ENCODE data around the gene FGF8. TPM values are rescaled to one million over a fixed set of nuclear protein-coding genes. Genes with fewer than 3 reads are reported as not detected.

The FGF8 gene
- total RNA-seq, 1 donor from 2014 or later = not detected

DNA sequence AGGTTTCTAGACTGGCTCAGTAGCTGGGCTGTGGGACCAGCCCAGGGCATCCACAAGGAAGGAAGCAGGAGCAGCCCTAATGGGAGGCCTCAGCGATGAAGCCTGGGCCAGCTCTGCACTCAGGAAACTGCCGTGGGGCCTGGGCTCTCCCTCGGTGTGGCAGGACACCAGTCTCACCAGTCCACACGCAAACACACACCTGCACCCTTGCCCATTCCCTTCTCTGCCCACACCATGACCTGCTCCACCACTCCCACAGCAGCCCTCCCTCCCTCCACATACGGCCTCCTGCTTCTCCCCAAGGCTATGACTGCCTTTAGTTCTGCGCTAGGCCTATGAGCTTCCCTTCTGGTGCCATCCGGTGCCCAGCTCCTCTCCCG lies 7.1 kb downstream of the FGF8 start:
- TF ChIP-seq POLR2AphosphoS5 (IDR thresholded peaks at IDR 0.05; ENCODE audit: insufficient read depth in 1 of 2, low read depth in 1 of 2) (no peak), POLR2A (IDR thresholded peaks at IDR 0.05) (no peak)
- TF ChIP-seq, protein P1, sequence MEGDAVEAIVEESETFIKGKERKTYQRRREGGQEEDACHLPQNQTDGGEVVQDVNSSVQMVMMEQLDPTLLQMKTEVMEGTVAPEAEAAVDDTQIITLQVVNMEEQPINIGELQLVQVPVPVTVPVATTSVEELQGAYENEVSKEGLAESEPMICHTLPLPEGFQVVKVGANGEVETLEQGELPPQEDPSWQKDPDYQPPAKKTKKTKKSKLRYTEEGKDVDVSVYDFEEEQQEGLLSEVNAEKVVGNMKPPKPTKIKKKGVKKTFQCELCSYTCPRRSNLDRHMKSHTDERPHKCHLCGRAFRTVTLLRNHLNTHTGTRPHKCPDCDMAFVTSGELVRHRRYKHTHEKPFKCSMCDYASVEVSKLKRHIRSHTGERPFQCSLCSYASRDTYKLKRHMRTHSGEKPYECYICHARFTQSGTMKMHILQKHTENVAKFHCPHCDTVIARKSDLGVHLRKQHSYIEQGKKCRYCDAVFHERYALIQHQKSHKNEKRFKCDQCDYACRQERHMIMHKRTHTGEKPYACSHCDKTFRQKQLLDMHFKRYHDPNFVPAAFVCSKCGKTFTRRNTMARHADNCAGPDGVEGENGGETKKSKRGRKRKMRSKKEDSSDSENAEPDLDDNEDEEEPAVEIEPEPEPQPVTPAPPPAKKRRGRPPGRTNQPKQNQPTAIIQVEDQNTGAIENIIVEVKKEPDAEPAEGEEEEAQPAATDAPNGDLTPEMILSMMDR (IDR thresholded peaks at IDR 0.05) = no peak
- intact Hi-C loops (cut with DNase I) = no loop called here
- peaks cover 1% of the 10 kb centered on the region for H3K4me1 ChIP-seq
- H3K27me3 ChIP-seq = no peaks in the 10 kb centered on the region
- H3K9me3 ChIP-seq = no peaks in the 10 kb centered on the region
- H3K27ac ChIP-seq = no peak overlapping the region
- no peak for DNase-seq (ENCODE audit: extremely low spot score in 2 of 2)
- no peak overlapping the region for H3K4me3 ChIP-seq
- no peaks in the 10 kb centered on the region for H3K36me3 ChIP-seq

DNA sequence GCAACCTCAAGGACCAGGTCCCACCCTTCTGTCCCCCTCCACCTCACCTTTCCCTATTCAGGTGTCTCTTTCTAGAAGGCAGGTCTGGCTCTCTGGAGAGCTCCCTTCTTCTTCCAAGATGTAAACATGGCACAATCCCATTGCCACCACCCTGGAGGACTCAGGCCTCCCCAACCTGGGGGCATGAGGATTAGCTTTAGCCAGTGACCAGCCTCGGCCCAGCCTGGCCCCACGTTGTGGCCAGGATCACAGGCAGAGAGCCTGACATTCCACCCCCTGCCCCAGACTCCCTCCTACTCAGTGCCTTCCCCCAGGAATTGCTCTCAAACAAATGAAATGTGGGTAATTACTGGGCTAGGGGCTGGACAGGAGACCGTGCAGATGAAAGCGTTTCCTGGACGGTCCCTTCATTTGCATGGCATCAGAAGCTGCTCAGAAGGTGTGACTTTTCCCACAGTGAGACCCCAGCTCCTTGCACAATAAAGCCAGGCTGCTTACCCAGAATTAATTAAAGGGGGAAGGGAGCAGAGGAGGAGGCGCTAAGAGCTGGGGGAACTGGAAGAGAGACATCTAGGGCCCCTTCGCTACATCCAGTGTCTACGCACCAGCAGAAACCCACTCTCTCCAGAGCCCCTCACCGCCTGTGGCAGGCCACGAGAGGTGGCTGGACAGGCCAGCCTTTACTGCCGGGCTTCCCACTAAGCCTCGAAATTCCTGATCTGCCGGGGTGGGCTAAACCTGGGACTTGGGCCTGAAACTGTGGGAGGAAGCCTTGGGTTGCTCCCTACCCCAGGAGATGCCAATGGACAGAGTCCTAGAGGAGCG lies 7.7 kb downstream of the FGF8 start:
- Histone ChIP-seq H3K9me3 (no peaks in the 10 kb centered on the region), H3K4me3 (no peak overlapping the region), H3K27me3 (no peaks in the 10 kb centered on the region), H3K27ac (no peak overlapping the region), H3K4me1 (no peaks in the 10 kb centered on the region), H3K36me3 (no peaks in the 10 kb centered on the region)
- TF ChIP-seq, protein P1 (IDR thresholded peaks at IDR 0.05) = no peak
- no peak for TF ChIP-seq POLR2A (IDR thresholded peaks at IDR 0.05)
- TF ChIP-seq POLR2AphosphoS5 (IDR thresholded peaks at IDR 0.05; ENCODE audit: insufficient read depth in 1 of 2, low read depth in 1 of 2) = no peak
- no peak for DNase-seq (ENCODE audit: extremely low spot score in 2 of 2)
- intact Hi-C loops (cut with DNase I) = no loop called here

DNA sequence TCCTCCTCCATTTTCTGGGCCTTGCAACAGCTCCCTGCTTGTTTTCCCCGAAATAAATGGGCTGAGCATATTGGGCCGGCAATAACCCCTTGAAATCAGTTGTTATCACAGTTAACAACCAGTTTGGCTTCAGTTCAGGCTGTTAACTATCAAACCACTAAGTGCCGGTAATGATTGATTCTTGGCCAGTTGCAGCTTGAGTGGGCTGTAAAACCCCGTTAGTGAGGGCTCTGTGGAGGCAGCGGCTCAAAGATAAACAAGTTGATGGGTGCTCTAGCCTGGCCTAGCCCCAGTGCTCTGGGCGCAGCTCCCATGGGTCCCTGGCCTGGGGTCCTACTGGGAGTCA lies 8.3 kb downstream of the FGF8 start:
- H3K4me1 ChIP-seq = no peaks in the 10 kb centered on the region
- TF ChIP-seq POLR2A (IDR thresholded peaks at IDR 0.05) (no peak), POLR2AphosphoS5 (IDR thresholded peaks at IDR 0.05; ENCODE audit: insufficient read depth in 1 of 2, low read depth in 1 of 2) (no peak)
- TF ChIP-seq, protein P1 (IDR thresholded peaks at IDR 0.05) = no peak
- no peaks in the 10 kb centered on the region for H3K36me3 ChIP-seq
- H3K27ac ChIP-seq = no peak overlapping the region
- no peak for DNase-seq (ENCODE audit: extremely low spot score in 2 of 2)
- intact Hi-C loops (cut with DNase I) = no loop called here
- no peak overlapping the region for H3K4me3 ChIP-seq
- H3K9me3 ChIP-seq = no peaks in the 10 kb centered on the region
- no peaks in the 10 kb centered on the region for H3K27me3 ChIP-seq

DNA sequence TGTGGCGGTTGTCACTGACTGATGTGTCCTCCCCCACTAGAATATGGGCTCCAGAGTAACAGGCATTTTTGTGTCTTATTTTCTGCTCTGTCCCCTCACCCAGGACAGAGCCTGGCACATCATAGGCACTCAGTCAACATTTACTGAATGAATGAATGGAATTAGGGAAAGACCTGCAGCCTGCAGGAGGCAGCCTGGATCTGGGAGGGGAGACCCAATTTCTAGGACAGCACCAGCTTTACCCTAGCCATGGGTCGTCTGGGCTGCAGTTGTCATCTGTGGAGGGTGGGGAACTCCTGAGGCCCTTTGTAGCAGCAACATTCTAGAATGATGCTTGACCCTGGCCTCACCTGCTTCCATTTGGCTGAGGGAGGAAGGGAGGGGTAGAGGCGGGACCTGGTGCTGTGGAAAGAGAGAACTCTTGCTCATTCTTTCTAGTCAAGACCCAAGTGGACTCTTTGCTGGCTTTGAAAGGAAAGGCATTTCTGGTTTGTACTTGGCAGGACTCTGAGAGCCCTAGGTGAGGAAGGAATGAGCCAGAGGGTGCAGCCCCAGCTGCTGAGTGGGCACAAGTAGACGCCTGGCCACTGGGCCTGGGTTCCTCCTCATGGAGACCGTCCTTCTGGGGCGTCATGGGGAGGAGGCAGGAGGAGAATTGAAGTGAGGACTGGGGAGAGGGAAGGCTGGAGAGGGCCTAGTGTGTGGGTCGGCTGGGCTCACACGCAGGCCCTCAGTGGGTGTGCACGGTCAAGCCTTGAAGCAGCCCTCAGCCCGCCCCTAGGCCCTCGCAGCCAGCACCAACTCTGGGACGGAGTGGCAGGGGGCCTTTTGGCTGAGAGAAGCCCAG lies 8.9 kb downstream of the FGF8 start:
- Histone ChIP-seq H3K4me3 (no peak overlapping the region), H3K4me1 (no peaks in the 10 kb centered on the region), H3K9me3 (no peaks in the 10 kb centered on the region), H3K27ac (no peak overlapping the region), H3K27me3 (no peaks in the 10 kb centered on the region), H3K36me3 (no peaks in the 10 kb centered on the region)
- intact Hi-C loops (cut with DNase I) = no loop called here
- no peak for DNase-seq (ENCODE audit: extremely low spot score in 2 of 2)
- TF ChIP-seq, protein P1 (IDR thresholded peaks at IDR 0.05) = no peak
- TF ChIP-seq POLR2A (IDR thresholded peaks at IDR 0.05) (no peak), POLR2AphosphoS5 (IDR thresholded peaks at IDR 0.05; ENCODE audit: insufficient read depth in 1 of 2, low read depth in 1 of 2) (no peak)

DNA sequence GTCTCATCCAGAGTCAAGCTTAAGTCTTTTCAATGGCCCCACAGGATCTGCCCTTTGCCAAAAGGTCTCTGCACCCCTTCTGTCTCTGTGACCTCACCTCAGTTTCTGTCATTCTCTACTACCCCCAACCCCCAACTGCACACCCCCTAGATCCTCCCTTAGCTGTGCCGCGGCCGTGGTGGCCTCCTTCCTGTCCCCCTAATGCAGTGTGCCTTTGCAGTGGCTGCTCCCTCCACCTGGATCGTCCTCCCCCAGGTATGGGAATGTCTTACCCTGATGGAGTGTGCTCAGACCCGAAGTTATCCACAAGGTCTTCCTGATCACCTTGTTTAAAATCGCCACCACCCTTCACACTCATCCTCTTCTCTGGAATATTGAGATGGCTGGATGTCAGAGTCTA lies 9.6 kb downstream of the FGF8 start:
- no peaks in the 10 kb centered on the region for H3K36me3 ChIP-seq
- no peaks in the 10 kb centered on the region for H3K27me3 ChIP-seq
- no peak for DNase-seq (ENCODE audit: extremely low spot score in 2 of 2)
- no peak overlapping the region for H3K27ac ChIP-seq
- H3K4me1 ChIP-seq = no peaks in the 10 kb centered on the region
- H3K9me3 ChIP-seq = no peaks in the 10 kb centered on the region
- no peak overlapping the region for H3K4me3 ChIP-seq
- TF ChIP-seq POLR2A (IDR thresholded peaks at IDR 0.05) (no peak), POLR2AphosphoS5 (IDR thresholded peaks at IDR 0.05; ENCODE audit: insufficient read depth in 1 of 2, low read depth in 1 of 2) (no peak)
- TF ChIP-seq, protein P1 (IDR thresholded peaks at IDR 0.05) = no peak
- intact Hi-C loops (cut with DNase I) = no loop called here

All from vagina (tissue), 2 donors.